VCaP (cell line): ENCODE results near the gene EGF.

ENCODE experiments used
- H3K27ac ChIP-seq: fragments of 450-650 bp; 2 replicates; pipeline ENCODE4 v1.5.1; 2017
- TF ChIP-seq, protein P1 (sequence below): fragments of 450-650 bp; conservative IDR thresholded peaks from 2 replicates; pipeline ENCODE4 v1.5.1; 2017; ENCODE audit warnings: mild to moderate bottlenecking, moderate library complexity

Gene EGF

DNA sequence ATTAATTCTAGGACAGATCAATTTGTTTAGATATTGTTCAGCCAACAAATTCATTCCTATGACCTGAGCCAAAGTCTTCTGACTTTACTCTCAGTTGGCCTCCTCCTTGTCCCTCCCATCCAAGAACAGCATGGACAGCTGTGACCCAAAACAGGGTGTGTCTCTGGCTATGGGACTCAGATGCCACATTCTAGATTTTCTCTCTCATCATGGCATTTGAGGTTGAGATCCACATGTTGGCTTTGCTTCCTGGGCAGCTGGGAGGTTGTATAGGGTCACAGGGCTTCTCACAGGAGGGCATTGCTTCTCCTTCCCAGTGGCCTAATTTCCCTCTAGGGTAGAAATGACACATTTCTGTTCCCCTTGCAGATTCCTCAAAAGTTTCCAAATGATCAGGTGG lies 22.6 kb upstream of the EGF start:
- TF ChIP-seq, protein P1, sequence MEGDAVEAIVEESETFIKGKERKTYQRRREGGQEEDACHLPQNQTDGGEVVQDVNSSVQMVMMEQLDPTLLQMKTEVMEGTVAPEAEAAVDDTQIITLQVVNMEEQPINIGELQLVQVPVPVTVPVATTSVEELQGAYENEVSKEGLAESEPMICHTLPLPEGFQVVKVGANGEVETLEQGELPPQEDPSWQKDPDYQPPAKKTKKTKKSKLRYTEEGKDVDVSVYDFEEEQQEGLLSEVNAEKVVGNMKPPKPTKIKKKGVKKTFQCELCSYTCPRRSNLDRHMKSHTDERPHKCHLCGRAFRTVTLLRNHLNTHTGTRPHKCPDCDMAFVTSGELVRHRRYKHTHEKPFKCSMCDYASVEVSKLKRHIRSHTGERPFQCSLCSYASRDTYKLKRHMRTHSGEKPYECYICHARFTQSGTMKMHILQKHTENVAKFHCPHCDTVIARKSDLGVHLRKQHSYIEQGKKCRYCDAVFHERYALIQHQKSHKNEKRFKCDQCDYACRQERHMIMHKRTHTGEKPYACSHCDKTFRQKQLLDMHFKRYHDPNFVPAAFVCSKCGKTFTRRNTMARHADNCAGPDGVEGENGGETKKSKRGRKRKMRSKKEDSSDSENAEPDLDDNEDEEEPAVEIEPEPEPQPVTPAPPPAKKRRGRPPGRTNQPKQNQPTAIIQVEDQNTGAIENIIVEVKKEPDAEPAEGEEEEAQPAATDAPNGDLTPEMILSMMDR, result no peak
- no peak overlapping the region for H3K27ac ChIP-seq

DNA sequence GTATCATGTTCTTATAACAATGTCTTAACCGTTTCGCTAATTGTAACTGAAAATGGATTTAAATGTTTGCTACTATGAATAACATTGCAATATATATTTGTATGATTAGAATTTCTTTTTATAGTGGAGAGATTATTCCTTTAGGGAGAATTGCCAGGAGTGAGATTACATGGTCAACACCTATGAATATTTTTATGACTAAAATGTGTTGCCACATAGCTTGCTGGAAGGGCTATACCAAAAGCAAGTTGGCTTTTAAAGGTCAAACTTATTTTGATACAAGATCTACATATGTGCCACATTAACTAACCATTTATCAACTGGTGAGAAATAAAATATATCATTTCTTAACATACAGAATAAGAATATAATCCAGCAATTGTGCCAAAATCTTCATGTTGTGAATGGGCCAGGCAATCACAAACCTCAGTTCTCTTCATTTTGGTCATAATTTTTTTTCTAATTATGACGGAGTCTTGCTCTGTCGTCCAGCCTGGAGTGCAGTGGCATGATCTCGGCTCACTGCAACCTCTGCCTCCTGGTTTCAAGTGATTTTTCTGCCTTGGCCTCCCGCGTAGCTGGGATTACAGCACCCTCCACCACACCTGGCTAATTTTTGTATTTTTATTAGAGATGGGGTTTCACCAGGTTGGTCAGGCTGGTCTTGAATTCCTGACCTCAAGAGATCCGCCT lies 10.0 kb upstream of the EGF start:
- TF ChIP-seq, protein P1, result no peak
- no peak overlapping the region for H3K27ac ChIP-seq

DNA sequence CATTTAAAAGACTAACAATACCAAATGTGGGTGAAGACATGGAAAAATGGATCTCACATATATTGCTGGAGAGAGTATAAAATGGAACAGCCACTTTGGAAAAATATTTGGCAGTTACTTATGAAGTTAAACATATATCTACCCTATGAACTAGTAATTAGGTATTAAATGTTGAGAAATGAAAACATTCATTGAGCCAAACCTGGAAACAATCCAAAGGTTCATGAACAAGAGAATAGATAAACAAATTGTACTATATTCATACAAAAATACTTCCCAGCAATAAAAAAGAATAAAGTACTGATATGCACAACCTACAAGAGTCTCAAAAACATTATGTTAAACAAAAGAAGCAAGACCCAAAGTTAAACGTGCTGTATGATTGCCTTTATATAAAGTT lies 4.0 kb upstream of the EGF start:
- H3K27ac ChIP-seq, result no peak overlapping the region
- TF ChIP-seq, protein P1, result no peak

DNA sequence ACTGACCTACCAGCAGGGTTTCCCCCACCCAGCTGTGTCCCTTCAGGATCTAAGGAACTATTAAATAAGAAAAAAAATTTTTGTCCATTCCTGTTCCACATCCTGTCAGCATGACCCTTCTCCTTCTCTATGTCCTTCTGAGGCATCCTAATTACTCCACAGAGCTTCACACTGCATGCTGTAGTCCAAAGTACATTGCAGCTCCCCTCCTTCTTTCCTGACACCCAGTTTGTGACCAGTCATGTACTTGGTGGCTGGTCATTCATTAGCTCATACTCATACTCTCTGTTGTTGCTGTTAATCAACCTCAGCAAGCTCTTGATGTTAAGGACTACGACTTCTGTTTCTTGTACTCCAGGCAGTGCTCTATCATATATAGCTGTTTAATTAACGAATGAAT lies 2.4 kb upstream of the EGF start:
- TF ChIP-seq, protein P1, result no peak
- no peak overlapping the region for H3K27ac ChIP-seq

DNA sequence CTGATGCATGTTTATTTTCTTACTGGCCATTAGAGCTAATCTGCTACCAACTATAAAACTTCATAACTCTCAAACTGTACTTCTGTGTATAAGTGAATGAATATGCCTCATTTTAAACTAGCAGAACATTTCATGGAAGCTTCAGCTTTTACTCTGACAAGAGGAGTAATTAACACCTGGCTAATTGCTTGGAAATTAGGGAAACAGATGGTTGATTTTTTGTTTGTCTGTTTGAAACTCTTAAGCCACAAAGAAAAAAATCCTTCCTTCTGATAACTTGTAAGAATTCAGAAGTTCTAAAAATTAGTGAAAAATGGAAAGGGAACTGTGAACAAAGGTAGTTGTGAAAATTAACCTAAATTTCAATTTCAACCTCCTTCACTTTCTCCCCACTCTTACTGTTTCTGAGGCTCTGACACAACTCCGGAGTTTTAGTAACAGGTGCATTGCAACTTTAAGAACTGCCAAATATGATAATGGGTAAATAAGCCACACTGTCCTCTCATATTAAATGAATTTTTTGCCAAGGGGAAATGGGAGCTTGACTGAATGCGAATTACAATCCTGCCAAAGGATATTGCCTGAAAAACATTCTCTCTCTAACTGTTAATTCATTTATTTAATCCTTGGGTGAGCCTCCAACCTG lies 1.0 kb downstream of the EGF start:
- H3K27ac ChIP-seq, result no peak overlapping the region
- TF ChIP-seq, protein P1, result no peak

DNA sequence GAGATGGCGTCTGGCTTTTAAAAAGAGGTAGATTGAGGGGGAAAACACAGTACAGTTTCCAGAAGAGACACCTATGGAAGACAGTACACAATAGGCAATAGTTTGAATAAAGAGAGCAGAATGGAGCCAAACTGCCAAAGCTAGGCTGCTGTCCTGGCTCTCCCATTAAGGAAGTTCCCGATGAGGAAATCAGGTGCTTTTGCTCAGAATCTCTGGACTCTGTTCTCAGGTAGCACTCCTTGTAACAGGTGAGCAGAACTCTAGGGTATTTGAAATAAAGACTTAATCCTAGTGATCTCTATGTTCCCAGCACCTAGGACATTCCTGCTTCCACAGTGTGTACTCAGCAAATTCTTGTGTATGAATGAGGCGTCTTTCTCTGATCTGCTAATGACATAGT lies 1.6 kb downstream of the EGF start:
- TF ChIP-seq, protein P1, result no peak
- peak overlapping the region; percentile 58; the same call in 1 of the 2 replicates for H3K27ac ChIP-seq

DNA sequence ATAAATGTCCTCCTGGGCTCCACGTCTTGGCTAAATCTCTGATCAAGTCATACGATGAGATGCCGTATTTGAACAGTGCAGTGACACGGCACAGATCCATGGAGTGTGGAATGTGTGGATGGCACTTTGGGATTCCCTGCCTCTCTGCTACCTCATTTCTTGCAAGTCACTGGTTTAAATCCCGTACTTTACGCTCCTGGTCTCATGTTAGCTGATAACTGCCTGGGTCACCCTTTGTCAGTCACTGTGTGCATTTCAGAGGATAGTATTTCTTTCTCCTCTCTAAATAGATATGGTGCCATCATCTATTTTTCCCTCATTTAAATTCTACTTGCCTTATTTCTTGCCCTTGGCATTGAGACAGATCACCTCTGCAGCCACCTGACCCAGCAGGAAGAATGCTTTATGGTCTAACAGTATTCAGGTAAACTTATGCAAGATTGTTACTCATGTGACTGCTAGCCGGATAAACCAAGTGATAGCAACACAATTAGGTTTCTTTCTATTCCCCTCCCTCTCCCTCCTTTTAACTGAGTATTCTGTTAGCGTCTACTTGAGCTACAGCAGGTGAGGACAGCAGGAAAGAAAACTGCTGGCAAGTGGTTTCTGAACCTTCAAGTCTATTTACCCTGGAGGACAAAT lies 2.8 kb downstream of the EGF start:
- peak overlapping the region; percentile 58 for H3K27ac ChIP-seq
- TF ChIP-seq, protein P1, result no peak
